ENCODE measurements around the gene CSTPP1. TPM values are rescaled to one million over a fixed set of nuclear protein-coding genes. Genes with fewer than 3 reads are reported as not detected.

Gene CSTPP1
- total and polyA plus RNA-seq, 2 of the 4 experiments (the other 2 are of a cell fraction): 22.0 to 35.7 TPM

GRCh38 chr11:46907606-46908005 lies 29.0 kb upstream of the CSTPP1 start:
- DNase-seq (no peak), ATAC-seq (ENCODE audit: low read depth) (no peak)
- H3K18ac ChIP-seq (ENCODE audit: low read depth, low read length): no peak overlapping the region
- H3K56ac ChIP-seq (ENCODE audit: extremely low read depth, insufficient read depth, low read length): no peak overlapping the region
- dilution Hi-C loops (cut with HindIII; ENCODE audit: low sequenced_read_pairs, unreplicated experiment) (no loop called here), in situ Hi-C loops (cut with MboI; ENCODE audit: low sequenced_read_pairs) (no loop called here), intact Hi-C loops (cut with micrococcal nuclease) (no loop called here)
- H3K27ac ChIP-seq (ENCODE audit: insufficient read depth, low read length): no peak overlapping the region
- WGBS, 2 experiments (ENCODE audit: extremely low coverage in 2 of 2, insufficient read length in 1 of 2): 100% methylated on average over 2 of the region's 4 CpGs; no CpG with 5 or more reads in 1 of the 2 experiments
- peaks cover 8% of the 10 kb centered on the region; the same call in 1 of the 2 replicates for H3K9me1 ChIP-seq (ENCODE audit: insufficient read depth, low read length)
- no peak overlapping the region for H3K14ac ChIP-seq (replicated peaks; ENCODE audit: low read depth, low read length)
- no peaks in the 10 kb centered on the region for H3K36me3 ChIP-seq (ENCODE audit: control insufficient read depth, insufficient read depth, low read length)
- no peak overlapping the region for H4K91ac ChIP-seq (ENCODE audit: insufficient read depth, low read depth, low read length)
- no peaks in the 10 kb centered on the region for H3K9me3 ChIP-seq (ENCODE audit: control insufficient read depth, insufficient read depth, low read length)
- H2BK20ac ChIP-seq (ENCODE audit: low read depth, low read length): no peak overlapping the region
- H3K4me3 ChIP-seq (ENCODE audit: insufficient read depth, low read depth, low read length): no peak overlapping the region
- no peaks in the 10 kb centered on the region for H4K20me1 ChIP-seq (ENCODE audit: insufficient read depth, low read length)
- H3K9ac ChIP-seq (ENCODE audit: low read depth, low read length): no peak overlapping the region
- H2AFZ ChIP-seq (replicated peaks; ENCODE audit: low read length, poor library complexity): no peak overlapping the region
- H4K8ac ChIP-seq (ENCODE audit: low read depth in 2 of 2, low read length in 2 of 2): no peak overlapping the region
- H3K27me3 ChIP-seq (ENCODE audit: control insufficient read depth, insufficient read depth, low read length): no peaks in the 10 kb centered on the region
- no peak overlapping the region for H3K23ac ChIP-seq (ENCODE audit: low read depth, low read length)
- H2BK5ac ChIP-seq (ENCODE audit: low read depth, low read length, poor library complexity, severe bottlenecking): no peak overlapping the region
- CTCF ChIA-PET: interaction anchor here (0.6 to 1.8 kb wide), 3 partner anchors 9 to 246 kb away, joined by 4 to 9 read pairs (median 5); no protein-coding TSS in a partner anchor
- no TSS peak for BruUV-seq (replicated peaks)
- H3K79me1 ChIP-seq (ENCODE audit: low read depth in 1 of 2, low read length in 2 of 2): peaks cover 0 to 7% of the 10 kb centered on the region in 2 experiments; a peak in 2 of 4 replicates
- H4K5ac ChIP-seq (ENCODE audit: low read depth, low read length): no peak overlapping the region
- no peak overlapping the region for H2BK15ac ChIP-seq (ENCODE audit: low read depth, low read length)
- POLR2A ChIA-PET (ENCODE audit: unreplicated experiment): no interaction called here
- TF ChIP-seq RAD21 (IDR thresholded peaks at IDR 0.05; ENCODE audit: low read length) (no peak), RFX5 (IDR thresholded peaks at IDR 0.05; ENCODE audit: low read depth, low read length) (no peak), CTCF (conservative IDR thresholded peaks at IDR 0.05; ENCODE audit: low read depth, low read length) (no peak), BHLHE40 (IDR thresholded peaks at IDR 0.05; ENCODE audit: low read depth, low read length) (no peak), FOS (IDR thresholded peaks at IDR 0.05; ENCODE audit: low read depth, low read length) (no peak), ELK1 (IDR thresholded peaks at IDR 0.05; ENCODE audit: borderline replicate concordance, low read depth, low read length) (no peak), RCOR1 (IDR thresholded peaks at IDR 0.05; ENCODE audit: insufficient replicate concordance, low read length) (no peak), SMC3 (IDR thresholded peaks at IDR 0.05; ENCODE audit: low read depth, low read length) (no peak), CHD1 (IDR thresholded peaks at IDR 0.05; ENCODE audit: low read depth, low read length) (no peak), USF2 (IDR thresholded peaks at IDR 0.05; ENCODE audit: low read depth, low read length) (no peak), NFE2L2 (IDR thresholded peaks at IDR 0.05; ENCODE audit: low read depth, low read length) (no peak), MXI1 (IDR thresholded peaks at IDR 0.05; ENCODE audit: borderline replicate concordance, low read depth, low read length) (no peak), CEBPB (IDR thresholded peaks at IDR 0.05; ENCODE audit: low read depth, low read length) (no peak), MAFK (IDR thresholded peaks at IDR 0.05; ENCODE audit: low read depth, low read length) (no peak), MAZ (IDR thresholded peaks at IDR 0.05; ENCODE audit: borderline replicate concordance, low read depth, low read length) (no peak), POLR2A (IDR thresholded peaks at IDR 0.05; ENCODE audit: low read depth, low read length) (no peak)
- H2AK5ac ChIP-seq (ENCODE audit: low read depth, low read length): no peak overlapping the region
- H3K4ac ChIP-seq (ENCODE audit: low read depth, low read length): no peak overlapping the region
- no peak overlapping the region for H3K4me2 ChIP-seq (ENCODE audit: low read depth, low read length)
- H2AK9ac ChIP-seq (replicated peaks; ENCODE audit: low read depth, low read length, poor library complexity): no peak overlapping the region
- H2BK120ac ChIP-seq (ENCODE audit: low read depth, low read length): no peak overlapping the region
- peaks cover 11% of the 10 kb centered on the region for H3K4me1 ChIP-seq (ENCODE audit: control insufficient read depth, insufficient read depth, low read length)
